Suprapubic skin (tissue), 4 donors: ENCODE results near the gene ZFAND6. TPM values are rescaled to one million over a fixed set of nuclear protein-coding genes. Genes with fewer than 3 reads are reported as not detected.

ENCODE experiments used
- DNase-seq, 2 donors: peaks; one replicate each; pipeline ENCODE4 v3.0.0-alpha.2; 2019; ENCODE audit warnings: low spot score in 2 of 2
- H3K27ac ChIP-seq: fragments of 200-600 bp; sonication (generic); one replicate; pipeline ENCODE4 v1.5.1; 2019
- H3K27me3 ChIP-seq: fragments of 200-600 bp; sonication (generic); one replicate; pipeline ENCODE4 v1.5.1; 2019
- H3K36me3 ChIP-seq: fragments of 200-600 bp; sonication (generic); one replicate; pipeline ENCODE4 v1.5.1; 2019
- H3K4me1 ChIP-seq: fragments of 200-600 bp; sonication (generic); one replicate; pipeline ENCODE4 v1.5.1; 2019
- H3K4me3 ChIP-seq: fragments of 200-600 bp; sonication (generic); one replicate; pipeline ENCODE4 v1.5.1; 2019; ENCODE audit warnings: mild to moderate bottlenecking
- H3K9me3 ChIP-seq: fragments of 200-600 bp; sonication (generic); one replicate; pipeline ENCODE4 v1.5.1; 2019
- EP300 ChIP-seq: sonication (generic); formaldehyde crosslinking; IDR thresholded peaks from one replicate; pipeline ENCODE4 v1.6.1; 2017; ENCODE audit warnings: antibody characterized with exemption
- POLR2A ChIP-seq, 2 donors: fragments of 450-650 bp; IDR thresholded peaks; one replicate each; pipeline ENCODE4 v1.6.1; 2017; ENCODE audit warnings: antibody characterized with exemption in 2 of 2, mild to moderate bottlenecking in 2 of 2, moderate library complexity in 2 of 2
- POLR2AphosphoS5 ChIP-seq, 3 donors: sonication (generic); formaldehyde crosslinking; IDR thresholded peaks; one replicate each; pipeline ENCODE4 v1.6.1; 2017; ENCODE audit warnings: antibody characterized with exemption in 3 of 3
- WGBS: methylation state at CpG from one replicate; pipeline ENCODE4 v1.1.5; 2018; 5-methylcytosine and 5-hydroxymethylcytosine counted together
- total RNA-seq, 4 donors: library from RNA; depleted of rRNA; stranded (reverse); fragments of >200 nt; gene quantifications; one replicate each; pipeline ENCODE4 v1.1.0, GENCODE V29; 2016
- TF ChIP-seq, protein P1 (sequence below), 2 donors: fragments of 200-600 bp in 1 of 2; fragments of 450-650 bp in 1 of 2; sonication (generic) in 1 of 2; IDR thresholded peaks; one replicate each; pipeline ENCODE4 v1.5.1; 2016 to 2019; ENCODE audit warnings: antibody characterized with exemption in 2 of 2, mild to moderate bottlenecking in 1 of 2, moderate library complexity in 1 of 2

Gene ZFAND6
- total RNA-seq, 4 donors from 2014 or later = 47.9 to 107 (median 80.9) TPM

GRCh38 chr15:80151148-80151547 lies 91.7 kb downstream of the ZFAND6 start:
- Histone ChIP-seq H3K27me3 (no peaks in the 10 kb centered on the region), H3K4me1 (peaks cover 13% of the 10 kb centered on the region), H3K4me3 (no peak overlapping the region), H3K27ac (no peak overlapping the region), H3K36me3 (no peaks in the 10 kb centered on the region), H3K9me3 (no peaks in the 10 kb centered on the region)
- TF ChIP-seq POLR2A (IDR thresholded peaks at IDR 0.05) = no peak
- DNase-seq = no peak
- 69% methylated on average over 6 of the region's 6 CpGs for WGBS

DNA sequence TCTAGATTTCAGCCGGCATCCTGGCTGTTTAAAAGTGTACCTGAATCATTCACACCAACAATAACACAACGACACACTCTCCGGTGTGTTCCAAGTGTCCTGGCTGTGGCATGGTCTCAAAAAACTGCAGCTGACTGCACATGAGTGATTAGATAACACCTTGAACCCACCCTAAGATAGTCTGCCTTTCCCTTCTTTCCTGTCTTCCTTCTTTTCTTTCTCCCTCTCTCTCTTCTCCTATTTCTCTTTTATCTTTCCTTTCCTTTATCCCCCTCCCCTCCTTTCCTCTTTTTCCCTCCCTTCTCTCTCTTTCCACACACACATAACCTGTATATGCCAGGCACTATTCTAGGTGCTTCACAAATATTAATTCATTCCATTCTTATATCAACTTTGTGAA lies 92.1 kb downstream of the ZFAND6 start:
- no peak for DNase-seq
- WGBS = 77% methylated on average over 3 of the region's 3 CpGs
- H3K4me1 ChIP-seq = peaks cover 13% of the 10 kb centered on the region
- H3K4me3 ChIP-seq = no peak overlapping the region
- no peaks in the 10 kb centered on the region for H3K36me3 ChIP-seq
- no peaks in the 10 kb centered on the region for H3K9me3 ChIP-seq
- H3K27me3 ChIP-seq = no peaks in the 10 kb centered on the region
- H3K27ac ChIP-seq = no peak overlapping the region
- TF ChIP-seq EP300 (no peak), POLR2AphosphoS5 (IDR thresholded peaks at IDR 0.05) (no peak), POLR2A (IDR thresholded peaks at IDR 0.05) (no peak)
- TF ChIP-seq, protein P1, sequence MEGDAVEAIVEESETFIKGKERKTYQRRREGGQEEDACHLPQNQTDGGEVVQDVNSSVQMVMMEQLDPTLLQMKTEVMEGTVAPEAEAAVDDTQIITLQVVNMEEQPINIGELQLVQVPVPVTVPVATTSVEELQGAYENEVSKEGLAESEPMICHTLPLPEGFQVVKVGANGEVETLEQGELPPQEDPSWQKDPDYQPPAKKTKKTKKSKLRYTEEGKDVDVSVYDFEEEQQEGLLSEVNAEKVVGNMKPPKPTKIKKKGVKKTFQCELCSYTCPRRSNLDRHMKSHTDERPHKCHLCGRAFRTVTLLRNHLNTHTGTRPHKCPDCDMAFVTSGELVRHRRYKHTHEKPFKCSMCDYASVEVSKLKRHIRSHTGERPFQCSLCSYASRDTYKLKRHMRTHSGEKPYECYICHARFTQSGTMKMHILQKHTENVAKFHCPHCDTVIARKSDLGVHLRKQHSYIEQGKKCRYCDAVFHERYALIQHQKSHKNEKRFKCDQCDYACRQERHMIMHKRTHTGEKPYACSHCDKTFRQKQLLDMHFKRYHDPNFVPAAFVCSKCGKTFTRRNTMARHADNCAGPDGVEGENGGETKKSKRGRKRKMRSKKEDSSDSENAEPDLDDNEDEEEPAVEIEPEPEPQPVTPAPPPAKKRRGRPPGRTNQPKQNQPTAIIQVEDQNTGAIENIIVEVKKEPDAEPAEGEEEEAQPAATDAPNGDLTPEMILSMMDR (IDR thresholded peaks at IDR 0.05) = no peak

GRCh38 chr15:80152180-80152895 lies 92.9 kb downstream of the ZFAND6 start:
- H3K4me1 ChIP-seq = peaks cover 13% of the 10 kb centered on the region
- peak; percentile 97 to 98 for DNase-seq
- H3K27me3 ChIP-seq = no peaks in the 10 kb centered on the region
- no peaks in the 10 kb centered on the region for H3K9me3 ChIP-seq
- WGBS = 3% methylated on average over 24 of the region's 41 CpGs
- TF ChIP-seq, protein P1 (IDR thresholded peaks at IDR 0.05) = no peak
- TF ChIP-seq POLR2A (IDR thresholded peaks at IDR 0.05) = no peak
- TF ChIP-seq EP300 = no peak
- TF ChIP-seq POLR2AphosphoS5 (IDR thresholded peaks at IDR 0.05) = no peak
- peak overlapping the region; percentile 81 for H3K27ac ChIP-seq
- H3K4me3 ChIP-seq = peak overlapping the region; percentile 83
- H3K36me3 ChIP-seq = no peaks in the 10 kb centered on the region

DNA sequence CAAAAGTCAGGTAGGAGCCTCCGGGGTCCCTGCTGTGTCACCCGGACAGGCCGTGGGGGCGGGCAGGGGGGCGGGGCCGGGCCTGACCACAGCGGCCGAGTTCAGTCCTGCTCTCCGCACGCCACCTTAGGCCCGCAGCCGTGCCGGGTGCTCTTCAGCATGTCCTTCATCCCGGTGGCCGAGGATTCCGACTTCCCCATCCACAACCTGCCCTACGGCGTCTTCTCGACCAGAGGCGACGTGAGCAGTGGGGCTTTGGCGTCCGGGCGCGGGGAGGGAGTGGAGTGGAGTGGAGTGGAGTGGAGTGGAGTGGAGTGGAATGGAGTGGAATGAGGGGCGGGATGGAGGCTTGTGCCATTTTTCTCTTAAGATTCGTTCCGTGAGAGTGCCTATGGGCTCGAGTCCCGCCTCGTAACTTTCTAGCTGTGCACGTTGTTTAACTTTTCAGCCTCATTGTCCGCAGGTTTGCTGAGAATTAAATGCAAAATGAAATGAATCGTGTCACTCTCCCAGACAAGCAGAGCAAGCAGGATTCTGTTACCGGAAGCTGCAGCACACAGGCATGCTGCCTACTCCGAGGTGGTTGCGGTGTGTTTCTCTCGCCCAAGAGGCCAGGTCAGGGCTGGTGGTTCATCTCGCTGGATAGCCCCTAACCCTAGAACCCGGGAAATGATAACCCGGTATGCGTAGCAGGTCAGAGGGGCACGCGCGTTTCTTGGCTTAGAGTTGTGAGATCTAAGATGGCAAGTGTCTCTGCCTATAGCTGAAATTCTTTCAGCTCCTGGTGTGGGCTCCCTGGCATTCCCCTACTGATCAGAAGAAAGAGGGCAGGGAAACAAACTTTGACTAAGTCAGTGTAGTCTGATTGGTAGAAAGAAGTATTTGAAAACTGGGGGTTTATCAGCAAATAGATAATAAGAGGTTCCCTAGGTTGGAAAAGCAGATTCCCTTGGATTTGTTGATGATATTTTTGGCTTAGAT lies 93.7 kb downstream of the ZFAND6 start, which contains the start of gene FAH:
FAH (plus strand) TSS at position 104 of the 981 bp plus-strand sequence; CDS start at position 160, 56 bp downstream.
- peak within 1 kb of the TSS; percentile 81 for H3K27ac ChIP-seq
- no peak for TF ChIP-seq POLR2AphosphoS5 (IDR thresholded peaks at IDR 0.05)
- TF ChIP-seq EP300 = no peak
- no peak for TF ChIP-seq POLR2A (IDR thresholded peaks at IDR 0.05)
- TF ChIP-seq, protein P1 (IDR thresholded peaks at IDR 0.05) = no peak
- H3K4me1 ChIP-seq = peaks cover 13% of the 10 kb centered on the region
- no peaks in the 10 kb centered on the region for H3K27me3 ChIP-seq
- H3K4me3 ChIP-seq = peak within 1 kb of the TSS; percentile 83
- no peaks in the 10 kb centered on the region for H3K9me3 ChIP-seq
- WGBS = 2% methylated on average over 17 of the region's 45 CpGs
- peak; percentile 86 to 87 for DNase-seq
- H3K36me3 ChIP-seq = no peaks in the 10 kb centered on the region

- WGBS = 71% methylated on average over 4 of the region's 4 CpGs
- H3K27me3 ChIP-seq = no peaks in the 10 kb centered on the region
- TF ChIP-seq EP300 = no peak
- TF ChIP-seq, protein P1 (IDR thresholded peaks at IDR 0.05) = no peak
- TF ChIP-seq POLR2AphosphoS5 (IDR thresholded peaks at IDR 0.05) = no peak
- TF ChIP-seq POLR2A (IDR thresholded peaks at IDR 0.05) = no peak
- H3K36me3 ChIP-seq = no peaks in the 10 kb centered on the region
- H3K27ac ChIP-seq = no peak overlapping the region
- no peak for DNase-seq
- peak overlapping the region; percentile 83 for H3K4me3 ChIP-seq
- no peaks in the 10 kb centered on the region for H3K9me3 ChIP-seq
- peaks cover 13% of the 10 kb centered on the region for H3K4me1 ChIP-seq
These were observed 94.4 kb downstream of the ZFAND6 start for GRCh38 chr15:80153900-80154299.
